ENCODE results near the gene KCNJ15. TPM values are rescaled to one million over a fixed set of nuclear protein-coding genes. Genes with fewer than 3 reads are reported as not detected.

KCNJ15 gene
- total and polyA plus RNA-seq, 2 donors (not counting 1 experiment from before 2014, with no cell fraction given): 0.44 to 0.83 TPM

- no peaks in the 10 kb centered on the region for H3K36me3 ChIP-seq (ENCODE audit: control insufficient read depth, insufficient read depth, low read length)
- no peak overlapping the region for H3K9ac ChIP-seq (ENCODE audit: insufficient read depth, low read length)
- H3K9me3 ChIP-seq (ENCODE audit: control insufficient read depth, insufficient read depth, low read depth, low read length): no peaks in the 10 kb centered on the region
- no peaks in the 10 kb centered on the region for H3K27me3 ChIP-seq (ENCODE audit: control insufficient read depth, insufficient read depth, low read length)
- H3K79me2 ChIP-seq (ENCODE audit: control insufficient read depth, insufficient read depth, low read length): no peaks in the 10 kb centered on the region
- H4K20me1 ChIP-seq (ENCODE audit: control insufficient read depth, extremely low read depth, insufficient read depth, low read length): no peaks in the 10 kb centered on the region
- H3K4me2 ChIP-seq (ENCODE audit: extremely low read depth, insufficient read depth, low read length): no peak overlapping the region
- H3K27ac ChIP-seq (ENCODE audit: insufficient read depth, low read length): no peak overlapping the region
- TF ChIP-seq, protein P1, sequence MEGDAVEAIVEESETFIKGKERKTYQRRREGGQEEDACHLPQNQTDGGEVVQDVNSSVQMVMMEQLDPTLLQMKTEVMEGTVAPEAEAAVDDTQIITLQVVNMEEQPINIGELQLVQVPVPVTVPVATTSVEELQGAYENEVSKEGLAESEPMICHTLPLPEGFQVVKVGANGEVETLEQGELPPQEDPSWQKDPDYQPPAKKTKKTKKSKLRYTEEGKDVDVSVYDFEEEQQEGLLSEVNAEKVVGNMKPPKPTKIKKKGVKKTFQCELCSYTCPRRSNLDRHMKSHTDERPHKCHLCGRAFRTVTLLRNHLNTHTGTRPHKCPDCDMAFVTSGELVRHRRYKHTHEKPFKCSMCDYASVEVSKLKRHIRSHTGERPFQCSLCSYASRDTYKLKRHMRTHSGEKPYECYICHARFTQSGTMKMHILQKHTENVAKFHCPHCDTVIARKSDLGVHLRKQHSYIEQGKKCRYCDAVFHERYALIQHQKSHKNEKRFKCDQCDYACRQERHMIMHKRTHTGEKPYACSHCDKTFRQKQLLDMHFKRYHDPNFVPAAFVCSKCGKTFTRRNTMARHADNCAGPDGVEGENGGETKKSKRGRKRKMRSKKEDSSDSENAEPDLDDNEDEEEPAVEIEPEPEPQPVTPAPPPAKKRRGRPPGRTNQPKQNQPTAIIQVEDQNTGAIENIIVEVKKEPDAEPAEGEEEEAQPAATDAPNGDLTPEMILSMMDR (conservative IDR thresholded peaks at IDR 0.05 in 1 of 2, IDR thresholded peaks at IDR 0.05 in 1 of 2; ENCODE audit: low read depth in 1 of 2, low read length in 2 of 2): no peak
- TF ChIP-seq EZH2 (IDR thresholded peaks at IDR 0.05; ENCODE audit: low read length, missing control alignments): no peak
- DNase-seq (ENCODE audit: low read depth in 2 of 2): no peak
- H3K4me3 ChIP-seq (replicated peaks in 1 of 4; ENCODE audit: control extremely low read depth in 1 of 4, insufficient read depth in 1 of 4, low read depth in 3 of 4, low read length in 4 of 4): no peak overlapping the region
- no peak overlapping the region for H2AFZ ChIP-seq (ENCODE audit: low read length)
- peaks cover 10% of the 10 kb centered on the region for H3K4me1 ChIP-seq (ENCODE audit: control insufficient read depth, extremely low read depth, insufficient read depth, low read length)
Measured at GRCh38 chr21:38269576-38269936, 12.8 kb downstream of the KCNJ15 start.

- H3K27ac ChIP-seq (ENCODE audit: insufficient read depth, low read length): no peak overlapping the region
- no peak overlapping the region for H2AFZ ChIP-seq (ENCODE audit: low read length)
Measured at GRCh38 chr21:38272215-38272614, 15.4 kb downstream of the KCNJ15 start.

DNA sequence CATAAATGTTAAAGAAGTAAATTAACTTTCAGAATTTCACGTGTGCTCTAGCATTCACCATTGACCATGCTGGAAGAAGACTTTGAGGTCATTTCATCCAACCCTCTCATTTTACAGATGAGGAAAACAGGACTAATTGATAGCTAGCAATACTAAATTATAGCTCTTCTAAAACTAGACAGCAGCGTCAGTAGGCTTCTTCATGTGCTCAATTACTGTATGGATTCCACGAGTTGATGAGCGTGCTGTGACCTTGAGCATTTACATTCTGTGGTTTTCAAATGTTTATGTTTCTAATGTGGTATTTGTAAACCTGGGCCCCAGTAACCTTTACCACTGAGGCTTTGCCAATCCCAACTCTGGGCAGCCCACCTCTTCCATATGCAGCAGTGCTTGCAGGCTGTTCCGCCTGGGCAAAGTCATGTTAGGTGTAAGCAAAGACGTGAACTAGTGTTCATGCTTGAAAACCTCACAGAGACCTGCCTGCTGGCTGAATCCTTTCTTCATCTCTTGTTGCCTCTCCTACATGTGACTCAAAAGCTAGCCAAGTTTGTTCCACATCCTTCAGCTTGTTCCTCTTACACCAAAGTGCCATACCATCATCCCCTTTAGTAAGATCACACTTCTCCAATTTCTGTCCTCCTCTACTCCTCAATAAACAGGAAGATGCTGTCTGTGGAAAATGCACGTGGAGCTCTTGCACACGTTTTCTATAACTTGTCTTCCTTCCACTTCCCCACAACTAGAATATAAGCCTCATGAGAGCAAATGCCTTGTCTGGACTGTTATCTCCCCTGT lies 17.2 kb downstream of the KCNJ15 start:
- Histone ChIP-seq H2AFZ (ENCODE audit: low read length) (no peak overlapping the region), H3K4me1 (ENCODE audit: control insufficient read depth, extremely low read depth, insufficient read depth, low read length) (peaks cover 11% of the 10 kb centered on the region), H3K27ac (ENCODE audit: insufficient read depth, low read length) (no peak overlapping the region), H3K27me3 (ENCODE audit: control insufficient read depth, insufficient read depth, low read length) (no peaks in the 10 kb centered on the region), H3K36me3 (ENCODE audit: control insufficient read depth, insufficient read depth, low read length) (no peaks in the 10 kb centered on the region), H3K4me3 (replicated peaks in 1 of 4; ENCODE audit: control extremely low read depth in 1 of 4, insufficient read depth in 1 of 4, low read depth in 3 of 4, low read length in 4 of 4) (no peak overlapping the region), H4K20me1 (ENCODE audit: control insufficient read depth, extremely low read depth, insufficient read depth, low read length) (no peaks in the 10 kb centered on the region), H3K4me2 (ENCODE audit: extremely low read depth, insufficient read depth, low read length) (no peak overlapping the region), H3K79me2 (ENCODE audit: control insufficient read depth, insufficient read depth, low read length) (no peaks in the 10 kb centered on the region), H3K9ac (ENCODE audit: insufficient read depth, low read length) (no peak overlapping the region), H3K9me3 (ENCODE audit: control insufficient read depth, insufficient read depth, low read depth, low read length) (no peaks in the 10 kb centered on the region)
- DNase-seq (ENCODE audit: low read depth in 2 of 2): peak in 1 of 2 donors; percentile 72
- no peak for TF ChIP-seq EZH2 (IDR thresholded peaks at IDR 0.05; ENCODE audit: low read length, missing control alignments)
- TF ChIP-seq, protein P1 (conservative IDR thresholded peaks at IDR 0.05 in 1 of 2, IDR thresholded peaks at IDR 0.05 in 1 of 2; ENCODE audit: low read depth in 1 of 2, low read length in 2 of 2): no peak

More at GRCh38 chr21:38272215-38272614, 15.4 kb downstream of the KCNJ15 start:
- Histone ChIP-seq H3K4me1 (ENCODE audit: control insufficient read depth, extremely low read depth, insufficient read depth, low read length) (peaks cover 9% of the 10 kb centered on the region), H3K9ac (ENCODE audit: insufficient read depth, low read length) (no peak overlapping the region), H3K4me2 (ENCODE audit: extremely low read depth, insufficient read depth, low read length) (no peak overlapping the region), H3K79me2 (ENCODE audit: control insufficient read depth, insufficient read depth, low read length) (no peaks in the 10 kb centered on the region), H3K9me3 (ENCODE audit: control insufficient read depth, insufficient read depth, low read depth, low read length) (no peaks in the 10 kb centered on the region), H3K27me3 (ENCODE audit: control insufficient read depth, insufficient read depth, low read length) (no peaks in the 10 kb centered on the region), H4K20me1 (ENCODE audit: control insufficient read depth, extremely low read depth, insufficient read depth, low read length) (no peaks in the 10 kb centered on the region), H3K36me3 (ENCODE audit: control insufficient read depth, insufficient read depth, low read length) (no peaks in the 10 kb centered on the region), H3K4me3 (replicated peaks in 1 of 4; ENCODE audit: control extremely low read depth in 1 of 4, insufficient read depth in 1 of 4, low read depth in 3 of 4, low read length in 4 of 4) (no peak overlapping the region)
- DNase-seq (ENCODE audit: low read depth in 2 of 2): no peak
- TF ChIP-seq, protein P1 (conservative IDR thresholded peaks at IDR 0.05 in 1 of 2, IDR thresholded peaks at IDR 0.05 in 1 of 2; ENCODE audit: low read depth in 1 of 2, low read length in 2 of 2): no peak
- no peak for TF ChIP-seq EZH2 (IDR thresholded peaks at IDR 0.05; ENCODE audit: low read length, missing control alignments)
